Medulla oblongata (tissue), 1 donor: ENCODE results near the gene IGF1.
"Not testable (repeated sequence)": the region's sequence is repeated elsewhere in the genome, so short reads cannot be mapped to it uniquely, and the experiment has no call there.

ENCODE experiments used
- DNase-seq: peaks from one replicate; pipeline ENCODE4 v3.0.0-alpha.2; 2015; ENCODE audit errors: extremely low spot score

IGF1 gene

GRCh38 chr12:102462386-102462785, 18.0 kb downstream of the IGF1 start:
- DNase-seq = no peak

- no peak for DNase-seq
Observed at GRCh38 chr12:102461501-102461900, 18.9 kb downstream of the IGF1 start.

- no peak for DNase-seq
Observed at GRCh38 chr12:102459314-102459713, 21.0 kb downstream of the IGF1 start.

GRCh38 chr12:102454808-102455760, 25.3 kb downstream of the IGF1 start:
- no peak for DNase-seq

- no peak for DNase-seq
Observed at GRCh38 chr12:102454330-102454729, 26.0 kb downstream of the IGF1 start.

- no peak for DNase-seq
Observed at GRCh38 chr12:102452605-102453004, 27.8 kb downstream of the IGF1 start.

- not testable (repeated sequence) for DNase-seq
Observed at GRCh38 chr12:102449018-102449417, 31.3 kb downstream of the IGF1 start.

- DNase-seq = not testable (repeated sequence)
Observed at GRCh38 chr12:102447426-102447825, 32.9 kb downstream of the IGF1 start.

GRCh38 chr12:102444707-102445106, 35.7 kb downstream of the IGF1 start:
- DNase-seq = no peak

- no peak for DNase-seq
Observed at GRCh38 chr12:102444093-102444492, 36.3 kb downstream of the IGF1 start.

- no peak for DNase-seq
Observed at GRCh38 chr12:102441077-102441596, 39.2 kb downstream of the IGF1 start.

- no peak for DNase-seq
Observed at GRCh38 chr12:102439426-102440405, 40.6 kb downstream of the IGF1 start.

- no peak for DNase-seq
Observed at GRCh38 chr12:102438827-102439210, 41.5 kb downstream of the IGF1 start.

GRCh38 chr12:102438047-102438826, 42.1 kb downstream of the IGF1 start:
- no peak for DNase-seq

GRCh38 chr12:102437511-102437910, 42.9 kb downstream of the IGF1 start:
- DNase-seq = no peak

- DNase-seq = no peak
Observed at GRCh38 chr12:102436867-102437266, 43.5 kb downstream of the IGF1 start.

- no peak for DNase-seq
Observed at GRCh38 chr12:102435827-102436436, 44.4 kb downstream of the IGF1 start.

- DNase-seq = no peak
Observed at GRCh38 chr12:102433304-102433703, 47.1 kb downstream of the IGF1 start.

- DNase-seq = no peak
Observed at GRCh38 chr12:102430661-102431060, 49.7 kb downstream of the IGF1 start.

- DNase-seq = no peak
Observed at GRCh38 chr12:102429211-102430154, 50.9 kb downstream of the IGF1 start.
